ENCODE measurements around the gene THOC5. TPM values are rescaled to one million over a fixed set of nuclear protein-coding genes. Genes with fewer than 3 reads are reported as not detected.

Gene THOC5
- total and polyA plus RNA-seq, 2 experiments from 2014 or later: 24.6 to 53.4 TPM

DNA sequence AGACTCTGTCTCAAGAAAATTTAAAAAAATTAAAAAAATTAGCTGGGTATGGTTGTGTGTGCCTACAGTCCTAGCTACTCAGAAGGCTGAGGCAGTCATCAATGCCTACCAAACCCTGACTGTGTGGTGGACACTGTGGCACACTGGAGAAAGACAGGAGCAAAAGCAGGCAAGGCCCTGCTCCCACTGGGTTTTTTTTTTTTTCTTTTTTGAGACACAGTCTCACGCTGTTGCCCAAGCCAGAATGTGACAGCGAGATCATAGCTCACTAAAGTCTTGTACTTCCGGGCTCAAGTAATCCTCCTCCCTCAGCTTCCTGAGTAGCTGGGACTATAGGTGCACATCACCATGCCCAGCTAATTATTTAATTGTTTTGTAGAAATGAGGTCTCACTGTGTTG, 68.9 kb downstream of the THOC5 start:
- Mint-ChIP-seq H3K4me1 (peaks cover 17% of the 10 kb centered on the region), H3K27me3 (ENCODE audit: insufficient read depth, low read depth, poor library complexity) (peaks cover 29% of the 10 kb centered on the region), H3K36me3 (ENCODE audit: low read depth) (peaks cover 30% of the 10 kb centered on the region), H3K9me3 (peaks cover 7% of the 10 kb centered on the region; the same call in 2 of the 3 replicates), H3K4me3 (no peak overlapping the region), H3K27ac (no peak overlapping the region)
- ATAC-seq (no peak), DNase-seq (ENCODE audit: low spot score) (no peak)
- peaks cover 30% of the 10 kb centered on the region for H3K27me3 ChIP-seq (ENCODE audit: insufficient read depth)
- no peak overlapping the region for H3K4me2 ChIP-seq
- no peaks in the 10 kb centered on the region; the same call in 1 of the 2 replicates for H4K20me1 ChIP-seq (replicated peaks; ENCODE audit: insufficient read depth)
- no peaks in the 10 kb centered on the region for H3K79me2 ChIP-seq (replicated peaks; ENCODE audit: insufficient read depth)
- TF ChIP-seq CTCF (conservative IDR thresholded peaks at IDR 0.05; ENCODE audit: low read depth in 2 of 2): no peak
- TF ChIP-seq, protein P1, sequence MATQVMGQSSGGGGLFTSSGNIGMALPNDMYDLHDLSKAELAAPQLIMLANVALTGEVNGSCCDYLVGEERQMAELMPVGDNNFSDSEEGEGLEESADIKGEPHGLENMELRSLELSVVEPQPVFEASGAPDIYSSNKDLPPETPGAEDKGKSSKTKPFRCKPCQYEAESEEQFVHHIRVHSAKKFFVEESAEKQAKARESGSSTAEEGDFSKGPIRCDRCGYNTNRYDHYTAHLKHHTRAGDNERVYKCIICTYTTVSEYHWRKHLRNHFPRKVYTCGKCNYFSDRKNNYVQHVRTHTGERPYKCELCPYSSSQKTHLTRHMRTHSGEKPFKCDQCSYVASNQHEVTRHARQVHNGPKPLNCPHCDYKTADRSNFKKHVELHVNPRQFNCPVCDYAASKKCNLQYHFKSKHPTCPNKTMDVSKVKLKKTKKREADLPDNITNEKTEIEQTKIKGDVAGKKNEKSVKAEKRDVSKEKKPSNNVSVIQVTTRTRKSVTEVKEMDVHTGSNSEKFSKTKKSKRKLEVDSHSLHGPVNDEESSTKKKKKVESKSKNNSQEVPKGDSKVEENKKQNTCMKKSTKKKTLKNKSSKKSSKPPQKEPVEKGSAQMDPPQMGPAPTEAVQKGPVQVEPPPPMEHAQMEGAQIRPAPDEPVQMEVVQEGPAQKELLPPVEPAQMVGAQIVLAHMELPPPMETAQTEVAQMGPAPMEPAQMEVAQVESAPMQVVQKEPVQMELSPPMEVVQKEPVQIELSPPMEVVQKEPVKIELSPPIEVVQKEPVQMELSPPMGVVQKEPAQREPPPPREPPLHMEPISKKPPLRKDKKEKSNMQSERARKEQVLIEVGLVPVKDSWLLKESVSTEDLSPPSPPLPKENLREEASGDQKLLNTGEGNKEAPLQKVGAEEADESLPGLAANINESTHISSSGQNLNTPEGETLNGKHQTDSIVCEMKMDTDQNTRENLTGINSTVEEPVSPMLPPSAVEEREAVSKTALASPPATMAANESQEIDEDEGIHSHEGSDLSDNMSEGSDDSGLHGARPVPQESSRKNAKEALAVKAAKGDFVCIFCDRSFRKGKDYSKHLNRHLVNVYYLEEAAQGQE (IDR thresholded peaks at IDR 0.05; ENCODE audit: unreplicated experiment): no peak
- TF ChIP-seq JUNB (IDR thresholded peaks at IDR 0.05; ENCODE audit: unreplicated experiment): no peak
- no peak for TF ChIP-seq POLR2AphosphoS5 (IDR thresholded peaks at IDR 0.05; ENCODE audit: low read depth)
- TF ChIP-seq CREB1 (CRISPR knock-in tag; IDR thresholded peaks at IDR 0.05; ENCODE audit: low read depth): no peak
- TF ChIP-seq ZNF331 (CRISPR knock-in tag; IDR thresholded peaks at IDR 0.05; ENCODE audit: low read depth): no peak
- TF ChIP-seq, protein P2, sequence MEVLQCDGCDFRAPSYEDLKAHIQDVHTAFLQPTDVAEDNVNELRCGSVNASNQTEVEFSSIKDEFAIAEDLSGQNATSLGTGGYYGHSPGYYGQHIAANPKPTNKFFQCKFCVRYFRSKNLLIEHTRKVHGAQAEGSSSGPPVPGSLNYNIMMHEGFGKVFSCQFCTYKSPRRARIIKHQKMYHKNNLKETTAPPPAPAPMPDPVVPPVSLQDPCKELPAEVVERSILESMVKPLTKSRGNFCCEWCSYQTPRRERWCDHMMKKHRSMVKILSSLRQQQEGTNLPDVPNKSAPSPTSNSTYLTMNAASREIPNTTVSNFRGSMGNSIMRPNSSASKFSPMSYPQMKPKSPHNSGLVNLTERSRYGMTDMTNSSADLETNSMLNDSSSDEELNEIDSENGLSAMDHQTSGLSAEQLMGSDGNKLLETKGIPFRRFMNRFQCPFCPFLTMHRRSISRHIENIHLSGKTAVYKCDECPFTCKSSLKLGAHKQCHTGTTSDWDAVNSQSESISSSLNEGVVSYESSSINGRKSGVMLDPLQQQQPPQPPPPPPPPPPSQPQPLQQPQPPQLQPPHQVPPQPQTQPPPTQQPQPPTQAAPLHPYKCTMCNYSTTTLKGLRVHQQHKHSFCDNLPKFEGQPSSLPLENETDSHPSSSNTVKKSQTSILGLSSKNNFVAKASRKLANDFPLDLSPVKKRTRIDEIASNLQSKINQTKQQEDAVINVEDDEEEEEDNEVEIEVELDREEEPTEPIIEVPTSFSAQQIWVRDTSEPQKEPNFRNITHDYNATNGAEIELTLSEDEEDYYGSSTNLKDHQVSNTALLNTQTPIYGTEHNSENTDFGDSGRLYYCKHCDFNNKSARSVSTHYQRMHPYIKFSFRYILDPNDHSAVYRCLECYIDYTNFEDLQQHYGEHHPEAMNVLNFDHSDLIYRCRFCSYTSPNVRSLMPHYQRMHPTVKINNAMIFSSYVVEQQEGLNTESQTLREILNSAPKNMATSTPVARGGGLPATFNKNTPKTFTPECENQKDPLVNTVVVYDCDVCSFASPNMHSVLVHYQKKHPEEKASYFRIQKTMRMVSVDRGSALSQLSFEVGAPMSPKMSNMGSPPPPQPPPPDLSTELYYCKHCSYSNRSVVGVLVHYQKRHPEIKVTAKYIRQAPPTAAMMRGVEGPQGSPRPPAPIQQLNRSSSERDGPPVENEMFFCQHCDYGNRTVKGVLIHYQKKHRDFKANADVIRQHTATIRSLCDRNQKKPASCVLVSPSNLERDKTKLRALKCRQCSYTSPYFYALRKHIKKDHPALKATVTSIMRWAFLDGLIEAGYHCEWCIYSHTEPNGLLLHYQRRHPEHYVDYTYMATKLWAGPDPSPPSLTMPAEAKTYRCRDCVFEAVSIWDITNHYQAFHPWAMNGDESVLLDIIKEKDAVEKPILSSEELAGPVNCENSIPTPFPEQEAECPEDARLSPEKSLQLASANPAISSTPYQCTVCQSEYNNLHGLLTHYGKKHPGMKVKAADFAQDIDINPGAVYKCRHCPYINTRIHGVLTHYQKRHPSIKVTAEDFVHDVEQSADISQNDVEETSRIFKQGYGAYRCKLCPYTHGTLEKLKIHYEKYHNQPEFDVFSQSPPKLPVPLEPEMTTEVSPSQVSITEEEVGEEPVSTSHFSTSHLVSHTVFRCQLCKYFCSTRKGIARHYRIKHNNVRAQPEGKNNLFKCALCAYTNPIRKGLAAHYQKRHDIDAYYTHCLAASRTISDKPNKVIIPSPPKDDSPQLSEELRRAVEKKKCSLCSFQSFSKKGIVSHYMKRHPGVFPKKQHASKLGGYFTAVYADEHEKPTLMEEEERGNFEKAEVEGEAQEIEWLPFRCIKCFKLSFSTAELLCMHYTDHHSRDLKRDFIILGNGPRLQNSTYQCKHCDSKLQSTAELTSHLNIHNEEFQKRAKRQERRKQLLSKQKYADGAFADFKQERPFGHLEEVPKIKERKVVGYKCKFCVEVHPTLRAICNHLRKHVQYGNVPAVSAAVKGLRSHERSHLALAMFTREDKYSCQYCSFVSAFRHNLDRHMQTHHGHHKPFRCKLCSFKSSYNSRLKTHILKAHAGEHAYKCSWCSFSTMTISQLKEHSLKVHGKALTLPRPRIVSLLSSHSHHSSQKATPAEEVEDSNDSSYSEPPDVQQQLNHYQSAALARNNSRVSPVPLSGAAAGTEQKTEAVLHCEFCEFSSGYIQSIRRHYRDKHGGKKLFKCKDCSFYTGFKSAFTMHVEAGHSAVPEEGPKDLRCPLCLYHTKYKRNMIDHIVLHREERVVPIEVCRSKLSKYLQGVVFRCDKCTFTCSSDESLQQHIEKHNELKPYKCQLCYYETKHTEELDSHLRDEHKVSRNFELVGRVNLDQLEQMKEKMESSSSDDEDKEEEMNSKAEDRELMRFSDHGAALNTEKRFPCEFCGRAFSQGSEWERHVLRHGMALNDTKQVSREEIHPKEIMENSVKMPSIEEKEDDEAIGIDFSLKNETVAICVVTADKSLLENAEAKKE (CRISPR knock-in tag; IDR thresholded peaks at IDR 0.05): no peak
- TF ChIP-seq EZH2phosphoT487 (IDR thresholded peaks at IDR 0.05; ENCODE audit: unreplicated experiment): no peak
- no peak for TF ChIP-seq EZH2 (IDR thresholded peaks at IDR 0.05; ENCODE audit: low read depth, unreplicated experiment)
- TF ChIP-seq NANOG (IDR thresholded peaks at IDR 0.05; ENCODE audit: borderline replicate concordance): no peak
- TF ChIP-seq STAT1 (IDR thresholded peaks at IDR 0.05; ENCODE audit: unreplicated experiment): no peak
- TF ChIP-seq ZNF114 (CRISPR knock-in tag; IDR thresholded peaks at IDR 0.05): no peak
- no peak for TF ChIP-seq ETS1 (IDR thresholded peaks at IDR 0.05)
- H3F3A ChIP-seq (replicated peaks; ENCODE audit: low read depth): peaks cover 7% of the 10 kb centered on the region; the same call in 1 of the 2 replicates
- H3K4me1 ChIP-seq (ENCODE audit: insufficient read depth): peaks cover 10% of the 10 kb centered on the region
- no peak overlapping the region for H3K4me3 ChIP-seq
- H3K27ac ChIP-seq (ENCODE audit: low read depth): no peak overlapping the region
- H3K36me3 ChIP-seq (ENCODE audit: insufficient read depth): peaks cover 8% of the 10 kb centered on the region; the same call in 1 of the 2 replicates
- H3K9me2 ChIP-seq (ENCODE audit: insufficient read depth): no peaks in the 10 kb centered on the region
- H2AFZ ChIP-seq: no peak overlapping the region
